COR-L47 (cell line): ENCODE results near the gene ACTL7A.
A peak's percentile ranks its signal among the peaks of the same experiment; 100 is the strongest.
"Not testable (repeated sequence)": the region's sequence is repeated elsewhere in the genome, so short reads cannot be mapped to it uniquely, and the experiment has no call there.

Source experiments
- DNase-seq: peaks from one replicate; lab custom pipeline; 2025; lab: John Stamatoyannopoulos, UW

ACTL7A gene, protein sequence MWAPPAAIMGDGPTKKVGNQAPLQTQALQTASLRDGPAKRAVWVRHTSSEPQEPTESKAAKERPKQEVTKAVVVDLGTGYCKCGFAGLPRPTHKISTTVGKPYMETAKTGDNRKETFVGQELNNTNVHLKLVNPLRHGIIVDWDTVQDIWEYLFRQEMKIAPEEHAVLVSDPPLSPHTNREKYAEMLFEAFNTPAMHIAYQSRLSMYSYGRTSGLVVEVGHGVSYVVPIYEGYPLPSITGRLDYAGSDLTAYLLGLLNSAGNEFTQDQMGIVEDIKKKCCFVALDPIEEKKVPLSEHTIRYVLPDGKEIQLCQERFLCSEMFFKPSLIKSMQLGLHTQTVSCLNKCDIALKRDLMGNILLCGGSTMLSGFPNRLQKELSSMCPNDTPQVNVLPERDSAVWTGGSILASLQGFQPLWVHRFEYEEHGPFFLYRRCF

DNA sequence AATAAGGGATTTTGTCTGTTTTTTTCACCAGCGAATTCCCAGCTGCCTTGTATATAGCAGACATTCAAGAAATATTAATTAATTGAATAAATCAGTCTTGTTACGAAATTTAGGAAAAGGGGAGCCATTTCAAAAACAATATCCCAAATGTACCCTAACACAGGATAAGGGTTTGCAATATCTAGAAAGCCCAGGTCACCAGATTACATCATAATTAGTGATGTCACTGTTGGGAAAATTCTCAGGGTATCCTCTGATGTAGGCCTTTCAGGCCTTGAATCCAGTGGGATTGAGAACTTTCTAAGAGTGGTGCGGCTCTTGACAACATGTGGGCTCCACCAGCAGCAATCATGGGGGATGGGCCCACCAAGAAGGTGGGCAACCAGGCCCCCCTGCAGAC, at the start of gene ACTL7A:
Gene ACTL7A (plus strand): TSS at position 270 of the 400 bp plus-strand sequence. CDS start 57 bp downstream, at position 327.
- no peak for DNase-seq

DNA sequence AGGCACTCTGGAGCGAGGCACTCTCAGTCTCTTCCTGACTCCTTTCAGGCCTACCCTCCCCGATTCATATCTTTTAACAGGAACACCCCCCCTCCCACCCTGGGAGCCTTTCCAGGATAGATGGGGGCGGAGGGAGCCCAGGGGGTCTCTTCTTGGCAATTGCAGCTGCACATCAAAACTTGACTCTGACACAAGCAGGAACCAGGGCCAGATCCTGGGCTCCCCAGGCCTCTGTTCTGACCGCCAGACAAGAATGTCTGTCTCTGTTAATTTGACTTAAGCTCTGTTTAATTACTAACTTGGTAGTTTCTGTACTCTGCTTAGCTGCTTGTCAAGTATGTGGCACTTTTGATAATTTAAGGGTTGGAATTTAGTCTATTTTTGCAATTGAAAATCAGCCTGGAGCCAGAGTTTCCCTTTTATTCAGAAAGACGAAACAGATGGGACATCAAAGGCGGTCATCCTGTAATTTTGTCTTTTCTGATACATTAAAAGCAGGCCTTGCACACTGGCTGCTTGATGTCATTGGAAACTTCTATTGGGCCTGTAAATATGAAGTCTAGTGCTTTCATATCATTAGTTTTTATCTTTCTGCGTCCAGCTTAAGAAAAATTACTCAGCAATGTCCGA, 49.6 kb upstream of the ACTL7A start:
- DNase-seq, result peak; percentile 29

DNA sequence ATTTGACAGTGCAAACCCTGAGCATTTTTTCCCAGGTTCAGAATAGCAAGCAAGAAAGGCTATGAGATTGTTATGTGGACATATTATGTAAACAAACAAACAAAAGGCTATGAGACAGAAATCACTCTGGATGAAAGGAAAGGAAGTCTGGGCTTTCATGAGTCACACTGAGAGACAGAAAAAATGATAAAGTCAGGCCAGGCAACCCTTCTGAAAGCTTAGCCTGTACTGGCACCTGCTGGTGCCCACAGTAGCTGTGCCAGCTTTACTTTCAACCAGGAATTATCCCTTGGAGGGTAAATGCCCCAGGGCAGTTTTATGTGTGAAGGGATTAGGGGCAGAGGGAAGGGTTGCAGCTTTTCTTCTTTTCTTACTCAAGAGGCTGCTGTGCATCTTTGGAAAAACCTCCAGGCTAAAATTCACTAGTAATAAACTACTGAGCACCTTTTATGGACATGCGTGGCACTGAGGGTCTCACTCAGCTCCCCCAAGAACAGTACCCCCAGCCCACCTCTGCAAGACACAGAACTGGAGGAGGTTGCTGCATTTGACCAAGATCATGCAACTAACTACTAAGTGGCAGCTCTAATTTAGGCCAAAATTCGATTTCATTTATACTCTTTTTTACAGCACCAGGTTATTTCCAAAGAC, 48.0 kb upstream of the ACTL7A start:
- DNase-seq, result peak; percentile 70

DNA sequence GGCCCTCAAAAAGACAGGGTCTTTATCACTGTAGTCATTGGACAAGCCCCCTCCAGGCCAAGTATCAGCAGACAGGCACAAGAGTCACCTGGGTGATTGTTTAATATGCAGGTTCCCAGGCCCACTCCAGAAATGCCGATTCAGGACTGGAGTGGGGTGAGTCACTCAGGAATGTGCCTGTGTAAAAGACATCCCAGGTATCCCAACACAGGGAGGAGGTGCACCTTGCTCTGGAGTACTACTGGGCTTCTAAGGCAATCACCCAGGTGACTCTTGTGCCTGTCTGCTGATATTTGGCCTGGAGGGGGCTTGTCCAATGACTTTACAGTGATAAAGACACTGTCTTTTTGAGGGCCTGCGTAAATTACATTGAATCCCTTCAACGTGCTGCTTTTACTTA, 46.9 kb upstream of the ACTL7A start:
- DNase-seq, result no peak

DNA sequence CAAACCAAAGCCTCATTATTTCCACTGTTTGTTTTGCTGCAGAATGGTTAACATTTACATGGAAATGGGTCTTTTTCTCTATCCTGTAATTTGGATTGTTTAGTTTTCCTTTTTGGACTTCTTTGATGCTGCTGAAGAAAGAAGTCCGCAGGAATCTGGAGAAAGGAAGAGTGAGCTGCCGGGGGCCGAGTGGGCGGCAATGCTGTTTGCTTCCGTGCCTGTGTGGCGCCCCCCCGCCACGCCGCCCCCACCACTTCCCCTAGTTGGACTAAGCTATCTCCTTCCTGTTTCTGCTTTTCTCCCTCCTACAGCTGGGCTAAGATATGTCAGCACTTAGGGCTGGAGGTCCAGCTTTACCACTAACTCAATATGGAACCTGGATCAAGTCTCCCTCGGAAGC, 46.0 kb upstream of the ACTL7A start:
- no peak for DNase-seq

DNA sequence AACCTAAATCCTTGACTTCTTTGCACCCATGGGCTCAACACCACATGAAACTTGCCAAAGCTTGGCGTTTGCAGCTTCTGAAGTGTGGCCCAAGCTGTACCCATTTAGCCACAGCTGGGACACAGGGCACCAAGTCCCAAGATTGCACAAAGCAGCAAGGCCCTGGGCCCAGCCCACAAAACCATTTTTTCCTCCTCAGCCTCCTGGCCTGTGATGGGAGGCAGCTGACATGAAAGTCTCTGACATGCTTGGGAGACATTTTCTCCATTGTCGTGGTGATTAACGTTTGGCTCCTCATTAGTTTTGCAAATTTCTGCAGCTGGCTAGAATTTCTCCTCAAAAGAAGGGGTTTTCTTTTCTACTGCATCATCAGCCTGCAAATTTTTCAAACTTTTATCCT, 38.2 kb upstream of the ACTL7A start:
- DNase-seq, result no peak

DNA sequence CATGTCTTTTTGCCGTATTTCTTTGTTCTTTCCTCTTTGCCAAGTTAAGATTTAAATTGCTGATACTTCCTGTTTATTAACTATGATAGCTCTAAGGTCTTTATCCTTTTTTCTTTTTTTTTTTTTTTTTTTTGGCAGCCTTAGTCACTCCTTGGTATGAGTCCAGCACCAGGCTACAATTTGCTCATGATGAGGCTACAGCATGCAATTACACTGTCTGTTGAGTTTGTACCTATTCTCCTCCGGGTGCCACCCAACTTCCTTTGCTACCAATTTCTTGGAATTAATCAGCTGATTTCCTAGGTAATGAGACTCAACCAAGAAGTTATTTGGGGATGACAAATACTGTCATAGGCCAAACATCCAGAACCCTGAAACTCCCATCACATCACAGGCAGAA, 31.8 kb upstream of the ACTL7A start:
- DNase-seq, result peak; percentile 11

DNA sequence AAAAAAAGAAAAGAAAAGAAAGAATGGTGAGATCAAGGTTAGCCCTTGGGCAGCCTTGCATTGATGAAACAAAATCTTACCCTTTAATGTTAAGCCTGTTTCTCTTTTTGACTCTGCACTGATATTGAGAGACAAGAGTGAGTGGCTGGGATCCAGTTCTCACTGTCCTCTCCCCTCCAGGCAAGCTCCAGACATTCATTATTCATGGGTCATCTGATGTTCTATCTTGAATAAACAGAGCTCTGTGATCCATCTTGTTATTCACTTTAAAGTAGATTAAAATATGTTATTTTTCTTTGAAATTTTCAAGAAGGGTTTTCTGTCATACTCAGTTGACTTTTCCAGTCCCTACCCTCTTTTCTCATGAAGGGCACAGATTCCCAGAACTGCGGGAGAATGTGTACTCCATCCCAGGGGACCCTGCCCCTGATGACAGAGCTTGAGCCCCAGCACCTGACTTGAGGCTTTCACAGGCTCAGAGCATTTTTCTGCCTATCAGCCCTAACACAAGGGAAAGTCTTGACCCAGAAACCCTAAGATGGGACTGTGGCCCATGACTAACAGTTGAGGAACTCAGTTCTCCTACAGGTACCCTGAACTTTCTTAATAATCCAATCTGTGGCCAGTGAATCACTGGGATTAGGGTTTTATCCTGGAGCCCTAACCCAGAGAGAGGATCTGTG, 30.4 kb upstream of the ACTL7A start:
- no peak for DNase-seq

DNA sequence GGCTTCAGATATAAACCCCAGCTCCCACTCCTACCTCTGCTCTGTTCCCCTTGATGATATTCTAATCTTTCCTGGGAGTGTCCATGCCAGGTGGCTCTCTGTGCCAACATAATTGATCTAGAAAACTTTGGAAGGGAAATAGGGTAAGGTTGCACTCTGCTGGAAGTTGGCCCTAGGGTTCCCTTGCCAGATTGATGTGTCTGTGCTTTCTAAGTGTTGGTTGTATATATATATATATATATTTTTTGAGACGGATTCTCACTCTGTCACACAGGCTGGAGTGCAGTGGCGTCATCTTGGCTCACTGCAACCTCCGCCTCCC, 29.9 kb upstream of the ACTL7A start:
- no peak for DNase-seq

DNA sequence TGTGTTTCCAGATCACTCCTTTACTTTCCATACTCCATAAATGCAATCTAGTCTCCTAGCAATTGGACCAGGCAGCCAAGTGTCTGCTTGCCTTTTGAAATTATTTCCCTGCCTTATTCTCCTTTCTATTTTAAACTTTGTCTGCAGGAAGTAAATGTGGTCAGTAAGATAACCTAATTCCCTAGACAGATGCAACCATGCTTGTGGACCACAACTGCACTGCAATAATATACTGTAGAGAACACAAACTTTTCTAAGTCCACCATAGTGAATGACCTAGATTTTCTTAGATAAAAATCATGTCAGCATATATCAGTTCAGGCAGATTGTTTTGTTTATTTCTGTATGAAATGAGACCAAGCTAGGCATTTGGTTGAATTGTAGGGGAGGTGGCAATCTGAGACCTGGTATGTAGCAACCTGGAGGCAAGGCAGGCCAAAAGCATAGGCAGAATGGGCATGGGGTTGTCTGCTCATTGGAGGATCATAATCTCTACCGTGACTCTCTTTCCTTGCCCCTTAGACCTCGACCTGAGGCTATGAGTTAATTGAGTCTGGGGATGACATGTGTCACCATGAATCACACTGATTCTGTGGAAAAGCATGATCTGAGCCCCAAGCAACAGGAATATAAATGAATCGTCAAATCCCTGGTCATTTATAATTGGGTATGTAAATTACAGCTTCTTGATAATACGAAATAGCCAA, 27.0 kb upstream of the ACTL7A start:
- DNase-seq, result no peak

DNA sequence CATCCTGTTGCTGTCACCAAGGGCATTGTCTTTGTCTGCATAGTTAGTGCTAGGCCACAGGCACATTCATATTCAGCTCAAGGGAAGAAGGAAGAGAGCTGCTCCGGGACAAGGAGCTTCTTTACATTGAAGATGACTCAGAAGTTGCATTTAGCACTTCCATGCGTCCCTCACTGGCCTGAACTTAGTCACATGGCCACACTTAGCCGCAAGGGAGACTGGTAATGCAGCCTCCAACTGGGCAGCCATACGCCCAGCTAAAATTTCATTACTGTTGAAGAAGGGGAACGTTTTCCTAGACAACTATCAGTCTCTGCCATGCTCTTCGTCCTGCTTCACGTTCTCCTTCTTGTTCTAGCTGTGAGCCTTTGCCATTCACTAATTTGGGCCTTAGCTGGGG, 26.2 kb upstream of the ACTL7A start:
- DNase-seq, result no peak

DNA sequence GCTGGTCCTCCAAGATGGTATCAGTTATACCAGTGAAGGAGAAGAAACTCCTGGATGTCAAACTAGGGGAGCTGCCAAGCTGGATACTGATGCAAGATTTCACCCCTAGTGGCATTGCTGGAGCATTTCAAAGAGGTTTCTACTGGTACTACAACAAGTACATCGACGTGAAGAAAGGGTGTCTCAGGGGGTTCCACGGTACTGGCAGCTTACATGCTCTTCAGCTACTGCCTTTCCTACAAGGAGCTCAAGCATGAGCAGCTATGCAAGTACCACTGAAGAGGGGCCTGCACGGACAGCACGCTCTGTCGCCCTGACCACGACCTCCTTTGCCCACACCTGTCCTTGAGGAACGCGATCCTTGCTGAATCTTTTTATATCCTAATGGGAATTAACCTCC, 25.7 kb upstream of the ACTL7A start:
- DNase-seq, result no peak

DNA sequence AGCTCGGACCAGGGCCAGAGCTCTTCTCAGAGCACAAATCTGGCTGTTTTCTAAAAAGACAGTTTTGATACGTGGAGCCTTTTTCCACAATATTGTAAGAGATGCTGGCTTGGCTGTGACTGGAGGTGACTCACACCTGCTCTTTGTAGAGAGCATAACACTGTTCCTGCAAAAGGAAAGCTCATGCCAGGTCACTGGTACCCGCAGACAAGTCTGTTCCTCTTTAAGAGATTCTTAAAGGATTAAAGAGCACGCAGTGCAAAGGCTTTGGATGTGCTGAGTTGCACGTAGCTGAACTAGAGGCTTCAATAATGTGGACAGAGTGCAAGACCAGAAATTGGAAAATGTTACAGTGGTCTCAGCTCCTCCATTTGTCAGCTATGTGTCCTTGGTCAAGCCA, 25.3 kb upstream of the ACTL7A start:
- DNase-seq, result no peak

DNA sequence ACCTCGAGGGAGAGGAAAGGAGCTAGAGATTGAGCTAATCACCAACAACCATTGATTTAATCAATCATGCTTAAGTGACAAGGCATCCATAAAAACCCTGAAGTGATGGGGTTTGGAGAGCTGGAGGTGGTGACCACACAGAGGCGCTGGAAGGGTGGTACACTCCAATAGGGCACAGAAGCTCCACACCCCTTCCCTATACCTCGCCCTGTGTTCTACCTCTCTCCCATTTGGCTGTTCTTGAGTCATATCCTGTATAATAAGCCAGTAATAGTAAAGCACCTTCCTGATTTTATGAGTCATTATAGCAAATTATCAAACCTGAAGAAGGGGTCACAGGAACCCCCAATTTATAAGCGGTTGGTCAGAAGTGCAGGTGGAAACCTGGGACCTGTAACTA, 24.5 kb upstream of the ACTL7A start:
- no peak for DNase-seq

DNA sequence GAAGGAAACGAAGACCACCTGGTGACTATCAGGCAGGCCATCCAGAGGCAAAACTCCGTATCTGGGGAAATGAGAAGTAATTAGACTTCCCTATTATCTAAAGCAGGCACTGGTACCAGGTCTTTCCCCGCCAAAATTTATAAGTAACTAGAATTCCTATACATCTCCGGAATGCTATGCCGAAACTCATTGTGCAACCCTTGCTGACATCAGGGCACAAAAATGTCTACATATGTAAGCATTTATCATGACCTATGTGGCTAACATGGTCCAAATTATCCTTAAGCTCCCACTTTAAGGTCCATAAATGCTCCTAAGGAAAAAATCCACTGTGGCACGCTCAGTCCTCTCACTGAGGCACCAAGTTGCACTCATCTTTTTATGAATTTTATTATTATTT, 24.0 kb upstream of the ACTL7A start:
- no peak for DNase-seq

DNA sequence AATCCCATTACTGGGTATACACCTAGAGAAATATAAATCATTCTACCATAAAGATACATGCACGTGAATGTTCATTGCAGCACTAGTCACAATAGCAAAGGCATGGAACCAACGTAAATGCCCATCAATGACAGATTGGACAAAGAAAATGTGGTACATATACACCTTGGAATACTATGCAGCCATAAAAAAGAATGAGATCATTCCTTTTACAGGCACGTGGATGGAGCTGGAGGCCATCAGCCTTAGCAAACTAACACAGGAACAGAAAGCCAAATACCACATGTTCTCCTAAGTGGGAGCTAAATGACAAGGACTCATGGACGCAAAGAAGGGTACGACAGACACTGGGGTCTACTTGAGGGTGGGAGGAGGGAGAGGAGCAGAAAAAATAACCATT, 22.5 kb upstream of the ACTL7A start:
- not testable (repeated sequence) for DNase-seq

DNA sequence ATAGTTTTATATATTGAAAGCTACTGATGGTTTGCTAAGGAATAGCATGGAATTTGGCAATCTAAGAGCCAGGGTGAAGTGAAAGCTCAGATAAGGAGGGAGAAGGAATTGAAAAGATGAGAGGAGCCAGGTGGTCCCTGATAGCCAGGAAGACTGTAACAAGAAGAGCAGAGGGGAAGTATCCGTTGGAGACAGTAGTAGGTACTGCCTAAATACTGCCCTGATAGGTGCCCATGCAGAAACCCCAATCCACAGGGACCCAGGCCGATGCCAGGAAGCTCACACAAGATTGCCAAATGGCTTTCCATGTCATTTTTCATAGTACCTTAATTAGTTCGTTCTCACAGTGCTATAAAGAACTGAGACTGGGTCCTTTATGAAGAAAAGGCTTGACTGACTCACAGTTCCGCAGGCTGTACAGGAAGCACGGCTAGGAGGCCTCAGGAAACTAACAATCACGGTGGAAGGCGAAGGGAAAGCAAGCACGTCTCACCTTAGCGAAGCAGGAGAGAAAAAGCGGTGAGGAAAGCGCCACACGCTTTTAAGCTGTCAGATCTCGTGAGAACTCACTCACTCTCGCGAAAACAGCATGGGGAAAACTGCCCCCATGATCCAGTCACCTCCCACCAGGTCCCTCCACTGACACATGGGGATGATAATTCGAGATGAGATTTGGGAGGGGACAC, 19.3 kb upstream of the ACTL7A start:
- no peak for DNase-seq

DNA sequence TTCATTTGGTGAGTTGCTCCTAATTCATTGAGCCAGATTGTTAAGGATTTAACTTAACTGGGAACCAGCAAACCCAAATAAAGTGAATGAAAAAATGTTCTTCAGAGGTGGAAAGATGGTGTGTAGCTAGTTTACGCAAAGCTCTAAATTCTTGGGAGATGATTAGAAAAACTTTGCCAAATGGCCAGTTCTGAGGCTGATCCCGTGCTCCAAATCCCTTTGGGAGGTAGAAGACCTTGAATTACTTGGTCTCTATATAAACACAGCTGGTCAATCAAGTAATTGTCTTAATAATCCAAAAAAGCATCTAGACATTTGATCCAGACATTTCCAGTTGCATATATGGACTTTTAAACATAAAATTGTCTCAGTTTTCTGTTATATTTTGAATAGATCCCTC, 17.7 kb upstream of the ACTL7A start:
- peak; percentile 62 for DNase-seq

DNA sequence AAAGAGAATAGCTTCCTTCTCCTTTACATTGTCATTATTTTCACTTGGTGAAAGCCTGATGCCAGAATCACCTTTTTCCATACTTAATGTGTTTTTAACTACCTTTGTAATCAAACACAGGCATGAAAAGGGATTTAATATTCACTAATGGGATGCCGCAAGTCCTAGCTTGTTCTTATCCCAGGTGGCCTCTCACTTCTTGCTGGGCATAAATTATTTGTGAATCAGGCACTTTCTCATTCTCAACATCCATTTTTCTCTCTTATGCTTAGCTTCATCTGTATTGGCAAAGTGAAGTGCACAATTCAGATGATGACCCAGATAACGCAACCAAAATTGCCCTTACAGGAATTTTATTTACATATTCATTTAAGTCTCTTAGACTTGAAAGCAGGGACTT, 17.2 kb upstream of the ACTL7A start:
- DNase-seq, result peak; percentile 80

DNA sequence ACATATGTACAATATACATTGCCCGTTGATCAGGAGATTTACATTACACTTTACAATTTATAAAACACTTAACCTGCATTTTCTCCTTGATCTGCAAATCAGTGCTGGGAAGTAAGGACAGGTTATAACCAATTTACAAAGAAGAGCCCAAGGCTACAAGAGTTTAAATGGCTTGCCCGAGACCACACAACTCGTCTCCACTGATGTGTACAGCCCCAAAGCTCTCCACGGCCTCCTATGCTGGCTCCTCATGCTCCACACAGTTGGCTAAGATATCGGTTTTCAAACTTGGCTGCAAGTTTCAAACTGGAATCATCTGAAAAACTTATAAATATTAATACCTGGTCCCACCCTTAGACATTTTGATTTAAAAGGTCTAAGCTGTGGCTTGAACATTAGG, 16.6 kb upstream of the ACTL7A start:
- no peak for DNase-seq

DNA sequence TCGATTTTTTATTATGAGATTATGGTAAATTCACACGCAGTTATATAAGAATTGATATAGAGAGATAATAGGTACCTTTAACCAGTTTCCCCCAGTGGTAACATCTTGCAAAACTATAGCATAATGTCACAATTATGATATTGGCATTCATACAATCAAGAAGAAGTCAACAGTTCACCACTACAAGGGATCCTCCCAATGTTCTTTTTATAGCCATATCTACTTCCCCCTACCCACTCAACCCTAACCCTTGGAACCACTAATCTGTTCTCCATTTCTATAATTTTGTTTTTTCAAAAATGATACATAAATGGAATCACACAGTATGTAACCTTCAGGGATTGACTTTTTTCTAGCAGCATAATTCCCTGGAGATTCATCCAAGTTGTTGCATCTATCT, 16.1 kb upstream of the ACTL7A start:
- DNase-seq, result no peak

DNA sequence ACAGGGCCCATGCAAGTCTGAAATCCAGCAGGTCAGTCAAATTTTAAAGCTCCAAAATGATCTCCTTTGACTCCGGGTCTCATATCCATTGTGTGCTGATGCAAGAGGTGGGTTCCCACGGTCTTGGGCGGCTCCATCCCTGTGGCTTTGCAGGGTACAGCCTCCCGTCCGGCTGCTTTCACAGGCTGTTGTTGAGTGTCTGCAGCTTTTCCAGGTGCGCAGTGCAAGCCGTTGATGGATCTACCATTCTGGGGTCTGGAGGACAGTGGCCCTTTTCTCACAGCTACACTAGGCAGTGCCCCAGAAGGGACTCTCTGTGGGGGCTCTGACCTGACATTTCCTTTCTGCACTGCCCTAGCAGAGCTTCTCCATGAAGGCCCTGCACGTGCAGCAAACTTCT, 13.8 kb upstream of the ACTL7A start:
- not testable (repeated sequence) for DNase-seq
